Limb (tissue), 2 donors: Measurements from ENCODE around the gene INTS6.
A peak's percentile ranks its signal among the peaks of the same experiment; 100 is the strongest.

Source experiments
- DNase-seq, 2 donors: peaks; one replicate each; pipeline ENCODE4 v3.0.0-alpha.2; 2016; ENCODE audit errors: extremely low spot score in 2 of 2

The INTS6 gene, protein sequence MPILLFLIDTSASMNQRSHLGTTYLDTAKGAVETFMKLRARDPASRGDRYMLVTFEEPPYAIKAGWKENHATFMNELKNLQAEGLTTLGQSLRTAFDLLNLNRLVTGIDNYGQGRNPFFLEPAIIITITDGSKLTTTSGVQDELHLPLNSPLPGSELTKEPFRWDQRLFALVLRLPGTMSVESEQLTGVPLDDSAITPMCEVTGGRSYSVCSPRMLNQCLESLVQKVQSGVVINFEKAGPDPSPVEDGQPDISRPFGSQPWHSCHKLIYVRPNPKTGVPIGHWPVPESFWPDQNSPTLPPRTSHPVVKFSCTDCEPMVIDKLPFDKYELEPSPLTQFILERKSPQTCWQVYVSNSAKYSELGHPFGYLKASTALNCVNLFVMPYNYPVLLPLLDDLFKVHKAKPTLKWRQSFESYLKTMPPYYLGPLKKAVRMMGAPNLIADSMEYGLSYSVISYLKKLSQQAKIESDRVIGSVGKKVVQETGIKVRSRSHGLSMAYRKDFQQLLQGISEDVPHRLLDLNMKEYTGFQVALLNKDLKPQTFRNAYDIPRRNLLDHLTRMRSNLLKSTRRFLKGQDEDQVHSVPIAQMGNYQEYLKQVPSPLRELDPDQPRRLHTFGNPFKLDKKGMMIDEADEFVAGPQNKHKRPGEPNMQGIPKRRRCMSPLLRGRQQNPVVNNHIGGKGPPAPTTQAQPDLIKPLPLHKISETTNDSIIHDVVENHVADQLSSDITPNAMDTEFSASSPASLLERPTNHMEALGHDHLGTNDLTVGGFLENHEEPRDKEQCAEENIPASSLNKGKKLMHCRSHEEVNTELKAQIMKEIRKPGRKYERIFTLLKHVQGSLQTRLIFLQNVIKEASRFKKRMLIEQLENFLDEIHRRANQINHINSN

DNA sequence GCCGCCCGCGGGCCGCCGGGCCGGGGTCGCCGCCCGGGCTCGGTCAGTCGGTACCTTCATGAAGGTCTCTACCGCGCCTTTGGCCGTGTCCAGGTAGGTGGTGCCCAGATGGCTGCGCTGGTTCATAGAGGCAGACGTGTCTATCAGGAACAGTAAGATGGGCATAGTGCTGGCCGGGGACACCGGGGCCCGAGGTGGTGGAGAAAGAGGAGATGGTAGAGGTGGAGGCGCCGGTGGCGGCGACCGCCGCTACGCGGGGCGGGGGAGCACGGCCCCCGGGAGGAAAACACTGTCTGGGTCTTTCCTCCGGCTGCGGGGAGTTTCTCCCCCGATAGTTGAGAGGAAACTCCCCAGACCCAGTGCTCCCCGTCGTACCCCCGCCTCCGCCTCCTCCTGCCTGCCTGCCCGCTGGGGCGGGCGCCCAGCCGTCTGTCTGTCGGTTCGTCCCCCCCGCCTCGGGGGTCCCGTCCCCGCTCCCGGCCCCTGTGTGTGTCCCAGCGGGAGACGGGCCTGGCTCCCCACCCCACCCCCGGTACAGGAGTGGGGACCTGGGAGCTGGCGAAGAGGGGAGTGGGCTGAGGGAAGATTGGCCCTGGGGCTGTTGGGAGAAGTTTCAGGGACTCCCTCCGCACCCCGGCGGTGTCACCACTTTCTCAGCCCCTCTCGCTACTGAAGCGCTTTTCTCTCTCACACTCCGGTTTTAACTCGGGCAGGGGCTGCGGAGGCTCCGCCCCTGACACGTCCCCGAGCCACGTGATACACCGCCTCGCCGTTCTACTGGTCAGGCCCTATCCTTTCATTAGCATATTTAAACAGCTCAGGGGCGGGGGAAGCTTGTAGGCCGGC, at the start of gene INTS6:
TSS of gene INTS6 (minus strand) at position 676 of the 846 bp plus-strand sequence. CDS start at position 165, 511 bp downstream.
- peak; percentile 99 to 100 for DNase-seq

DNA sequence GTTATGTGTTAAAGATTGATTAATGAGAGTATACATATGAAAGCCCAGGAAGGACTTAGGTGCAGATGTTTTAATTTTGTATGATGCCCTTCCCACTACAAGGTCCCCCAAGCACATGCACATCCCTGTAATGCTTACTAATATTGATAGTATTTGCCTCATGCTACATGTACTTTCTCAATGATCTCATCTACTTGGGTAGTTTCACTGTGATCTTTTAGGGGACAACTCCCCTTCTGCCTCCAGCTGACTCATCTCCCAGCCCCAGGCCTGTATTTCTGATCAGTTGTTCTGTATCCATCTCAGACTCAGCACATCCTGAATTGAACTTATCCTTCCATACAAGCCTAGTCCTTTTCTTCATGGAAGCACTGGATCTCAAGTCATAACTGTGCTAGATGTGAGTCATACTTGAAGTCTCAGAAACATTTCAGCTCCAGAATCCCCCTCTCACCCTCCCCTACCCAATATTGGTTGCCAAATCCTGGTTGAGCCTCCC, 49.4 kb upstream of the INTS6 start:
- DNase-seq, result no peak

DNA sequence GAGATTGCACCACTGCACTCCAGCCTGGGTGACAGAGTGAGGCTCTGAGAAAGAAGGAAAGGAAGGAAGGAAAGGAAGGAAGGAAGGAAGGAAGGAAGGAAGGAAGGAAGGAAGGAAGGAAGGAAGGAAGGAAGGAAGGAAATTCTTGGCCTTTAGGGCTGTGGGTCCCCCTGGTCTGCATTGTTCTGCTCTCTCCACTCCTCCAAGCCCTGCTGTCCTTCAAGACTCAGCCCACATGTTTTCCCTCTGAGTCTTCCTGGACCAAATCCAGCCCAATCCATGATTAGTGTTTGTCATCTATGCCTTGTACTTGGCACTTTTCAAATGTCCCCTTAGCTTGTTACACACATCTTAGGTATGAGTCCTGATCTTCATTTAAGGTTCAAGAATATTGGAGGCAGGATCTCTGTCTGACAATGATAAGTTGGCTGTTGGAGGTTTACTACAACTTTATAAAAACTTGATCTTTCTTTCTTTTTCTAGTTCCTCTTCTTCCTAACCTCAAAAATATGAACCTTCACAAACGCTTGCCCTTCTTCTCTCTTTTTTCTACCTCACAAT, 48.8 kb upstream of the INTS6 start:
- no peak for DNase-seq

DNA sequence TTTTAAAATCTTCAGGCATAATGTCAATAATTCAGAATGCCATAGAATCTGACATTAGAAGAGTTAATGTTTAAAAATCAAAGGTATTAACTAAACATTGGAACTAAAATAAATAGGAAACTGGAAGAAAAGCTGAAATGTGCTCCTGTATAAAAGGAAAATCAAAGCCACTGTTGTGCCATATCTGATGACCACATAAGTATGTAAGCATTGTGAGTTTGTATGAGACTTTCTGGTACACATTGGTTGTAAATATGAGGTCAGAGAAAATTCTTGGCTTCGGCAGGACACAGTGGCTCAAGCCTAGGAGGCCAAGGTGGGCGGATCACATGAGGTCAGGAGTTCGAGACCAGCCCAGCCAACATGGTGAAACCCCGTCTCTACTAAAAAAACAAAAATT, 48.3 kb upstream of the INTS6 start:
- DNase-seq, result no peak

DNA sequence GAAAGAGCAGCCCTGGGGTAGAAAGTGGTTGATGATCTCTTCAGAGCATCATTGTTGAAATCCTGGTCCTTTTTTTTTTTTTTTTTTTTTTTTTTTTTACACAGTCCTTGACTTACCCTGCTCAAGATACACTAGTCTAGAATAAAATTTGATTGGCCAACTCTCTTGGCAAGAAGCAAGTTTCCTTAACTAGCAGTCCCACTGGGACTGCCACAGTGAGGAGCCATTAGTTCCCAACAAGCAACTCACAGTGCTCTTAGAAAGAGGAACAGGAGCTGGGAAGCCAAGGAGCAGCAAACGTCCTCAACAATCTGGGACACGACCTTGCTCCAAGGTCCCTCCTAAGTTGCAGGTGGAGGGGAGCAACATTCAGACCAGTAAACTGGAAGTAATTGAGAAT, 47.9 kb upstream of the INTS6 start:
- DNase-seq, result no peak

DNA sequence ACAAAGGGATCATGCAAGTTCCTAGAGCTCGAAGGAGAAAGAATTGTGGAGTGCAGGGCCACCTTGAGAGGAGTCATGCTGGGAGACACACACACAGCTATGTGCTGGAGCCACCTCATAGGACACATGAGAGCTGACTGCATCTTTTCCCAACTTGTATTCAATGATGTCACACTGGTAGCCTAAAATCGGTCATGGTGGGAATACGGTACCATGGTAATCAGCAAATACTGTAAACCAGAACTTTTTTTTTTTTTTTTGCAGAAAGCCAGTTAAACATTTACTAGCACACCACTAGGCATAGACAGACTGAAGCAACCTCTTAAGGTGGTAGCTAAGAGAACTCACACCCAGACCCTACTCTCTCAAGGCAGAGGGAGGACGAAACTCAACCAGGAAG, 47.0 kb upstream of the INTS6 start:
- no peak for DNase-seq

DNA sequence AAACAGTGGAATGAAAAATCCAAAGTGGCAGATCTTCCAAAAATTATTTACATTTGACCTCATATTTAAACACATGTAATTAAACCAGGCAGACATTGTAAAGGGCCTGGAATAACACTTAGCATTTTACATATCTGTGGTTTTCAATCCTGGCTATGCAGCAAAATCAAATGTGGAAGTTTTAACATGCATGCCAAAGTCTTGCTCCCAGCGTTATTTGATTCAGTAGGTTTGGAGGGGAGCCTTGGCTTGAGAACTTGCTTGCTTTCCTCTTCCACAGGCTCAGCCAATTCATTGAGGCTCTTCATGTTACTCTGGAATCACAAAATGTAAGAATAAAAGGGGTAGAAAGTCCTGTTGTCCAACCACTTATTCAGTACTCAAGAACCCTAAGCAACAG, 42.5 kb upstream of the INTS6 start:
- no peak for DNase-seq

DNA sequence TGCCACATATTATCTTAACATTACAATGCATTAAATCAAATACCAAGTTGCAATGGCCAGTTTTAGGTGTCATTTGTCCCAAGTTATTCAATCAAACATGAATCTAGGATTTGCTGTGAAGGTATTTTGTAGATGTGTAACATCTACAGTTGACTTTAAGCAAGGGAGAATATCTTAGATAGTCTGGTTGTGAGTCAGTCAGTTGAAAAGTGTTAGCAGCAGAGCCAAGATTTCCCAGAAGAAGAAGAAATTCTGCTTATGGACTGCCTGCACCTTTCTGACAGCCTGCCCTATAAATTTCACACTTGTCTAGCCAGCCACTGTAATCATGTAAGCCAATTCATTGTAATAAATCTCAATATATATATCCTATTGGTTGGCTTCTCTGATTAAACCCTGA, 41.3 kb upstream of the INTS6 start:
- DNase-seq, result no peak

DNA sequence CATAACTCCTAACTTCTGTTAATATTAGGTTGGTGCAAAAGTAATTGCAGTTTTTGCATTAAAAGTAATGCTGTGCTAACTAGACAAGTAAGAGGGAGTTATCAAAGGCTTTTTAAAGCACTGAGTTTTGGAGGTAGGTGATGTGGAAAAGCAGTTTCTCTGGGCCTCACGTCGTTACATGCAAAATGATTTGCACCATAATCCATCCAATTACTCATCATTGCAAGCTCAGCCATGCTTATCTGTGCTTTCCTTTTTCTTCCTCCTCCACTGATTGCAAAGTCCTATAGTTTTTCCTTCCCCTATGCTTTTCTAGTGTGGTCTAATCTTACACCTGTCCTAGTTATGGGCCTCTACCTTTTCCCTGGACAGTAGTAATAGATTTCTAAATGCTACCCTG, 35.4 kb upstream of the INTS6 start:
- no peak for DNase-seq

DNA sequence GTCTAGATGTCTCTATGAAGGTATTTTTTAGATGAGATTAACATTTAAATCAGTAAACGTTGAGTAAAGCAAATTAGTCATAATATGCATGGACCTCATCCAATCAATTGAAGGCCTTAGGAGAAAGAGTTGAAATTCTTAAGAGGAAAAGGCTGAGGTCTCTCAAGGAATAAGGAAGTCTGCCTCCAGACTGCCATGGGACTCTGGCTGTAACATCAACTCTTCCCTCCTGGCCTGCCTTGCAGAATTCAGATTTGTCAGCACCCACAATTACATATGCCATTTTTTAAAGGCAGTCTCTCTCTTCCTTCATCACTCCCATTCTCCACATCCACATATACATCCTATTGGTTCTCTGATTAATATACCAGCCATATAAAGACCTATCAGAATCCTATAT, 28.8 kb upstream of the INTS6 start:
- DNase-seq, result no peak

DNA sequence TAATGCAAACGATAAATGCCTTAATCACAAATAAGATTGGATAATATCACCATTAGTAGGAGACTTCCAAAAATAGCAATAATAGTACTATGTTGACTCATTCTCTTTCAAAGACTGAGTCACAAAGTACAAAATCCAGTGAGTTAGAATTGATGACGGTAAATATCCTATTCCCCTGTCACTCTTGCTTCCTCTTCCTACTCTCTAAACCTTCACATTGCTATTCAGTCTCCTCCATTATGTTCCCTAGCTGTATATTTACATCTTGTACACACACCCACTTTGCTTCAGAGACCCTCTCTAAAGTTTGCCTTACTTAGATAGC, 26.3 kb upstream of the INTS6 start:
- DNase-seq, result no peak

DNA sequence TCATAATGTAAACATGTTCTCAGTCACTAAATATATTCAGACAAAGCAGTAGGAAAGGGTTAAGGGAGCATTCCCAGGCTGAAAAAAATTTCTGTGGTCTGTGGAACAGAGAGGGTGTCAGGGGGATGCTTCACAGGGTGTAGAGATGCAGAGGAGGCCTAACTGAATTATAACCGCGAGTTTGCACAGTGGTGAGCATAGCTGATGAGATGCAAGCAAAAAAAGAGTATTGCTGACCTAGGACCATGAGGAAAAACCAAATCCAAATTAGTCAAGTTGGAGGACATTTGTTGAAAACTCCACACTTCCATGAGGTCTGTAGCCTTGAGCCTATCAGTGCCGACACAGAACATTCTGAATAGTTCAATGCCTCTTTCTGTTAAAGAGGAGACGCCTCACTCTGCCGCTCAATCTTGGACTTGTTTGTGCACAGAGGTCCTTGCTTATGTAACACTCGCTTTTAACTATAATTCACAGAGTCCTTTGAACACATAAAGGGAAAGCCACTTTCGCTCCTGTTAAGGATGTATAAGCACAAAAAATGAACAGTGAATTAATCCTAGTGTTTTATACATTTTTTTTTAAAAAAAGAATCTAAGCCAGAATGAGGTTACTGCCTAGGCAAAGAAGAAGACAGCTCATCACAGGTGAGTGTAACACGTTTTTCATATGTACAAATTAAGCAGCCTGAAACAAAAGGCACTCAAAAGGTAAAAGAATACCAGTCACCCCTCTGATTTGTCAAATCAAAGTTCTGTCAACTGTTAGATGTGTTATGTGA, 25.8 kb upstream of the INTS6 start:
- DNase-seq, result no peak

DNA sequence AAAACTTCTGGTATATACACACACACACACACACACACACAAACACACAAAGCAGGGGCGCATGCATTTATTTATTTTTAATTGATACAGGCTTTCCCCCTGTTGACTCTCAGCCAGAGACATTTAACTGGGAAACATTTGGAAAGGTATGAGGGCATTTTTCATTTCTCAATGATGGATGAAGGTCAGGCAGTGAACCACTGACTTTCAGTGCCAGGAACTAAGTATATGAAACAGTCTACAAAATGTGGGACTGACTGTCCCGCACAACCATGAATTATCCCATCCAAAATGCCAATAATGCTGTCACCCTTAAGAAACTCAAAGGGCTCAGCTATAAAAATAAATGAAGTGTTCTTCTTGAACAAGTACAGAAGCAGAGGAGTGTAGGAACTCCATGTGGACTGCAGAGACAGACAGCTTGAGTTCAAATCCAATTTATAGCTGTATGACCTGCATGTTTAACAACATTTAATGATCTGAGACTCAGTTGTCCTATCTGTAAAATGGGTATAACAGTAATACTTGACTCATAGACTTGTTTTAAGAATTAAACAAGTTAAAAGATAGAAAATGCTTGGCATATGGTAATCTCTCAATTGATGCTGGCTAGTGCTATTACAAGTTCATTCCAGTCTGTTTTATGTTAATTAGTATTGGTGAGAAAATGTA, 25.0 kb upstream of the INTS6 start:
- no peak for DNase-seq

DNA sequence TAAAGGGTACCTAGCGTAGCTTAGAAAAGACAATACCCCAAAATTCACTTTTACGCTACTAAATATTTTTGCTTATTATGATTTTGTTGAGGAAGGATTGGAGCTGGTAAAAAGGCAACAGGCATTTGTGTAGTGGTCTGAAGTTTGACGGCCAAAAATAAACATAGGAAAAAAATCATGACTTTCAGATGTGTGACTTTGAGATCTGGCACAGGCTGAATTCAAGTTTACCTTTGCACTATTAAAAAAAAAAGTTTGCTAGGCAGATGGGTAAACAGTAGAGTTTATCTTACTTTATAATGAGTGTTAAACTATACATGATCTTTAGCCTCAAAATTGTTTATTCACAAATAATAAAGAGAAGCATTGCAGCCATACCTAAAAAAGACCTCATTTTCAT, 24.3 kb upstream of the INTS6 start:
- no peak for DNase-seq

DNA sequence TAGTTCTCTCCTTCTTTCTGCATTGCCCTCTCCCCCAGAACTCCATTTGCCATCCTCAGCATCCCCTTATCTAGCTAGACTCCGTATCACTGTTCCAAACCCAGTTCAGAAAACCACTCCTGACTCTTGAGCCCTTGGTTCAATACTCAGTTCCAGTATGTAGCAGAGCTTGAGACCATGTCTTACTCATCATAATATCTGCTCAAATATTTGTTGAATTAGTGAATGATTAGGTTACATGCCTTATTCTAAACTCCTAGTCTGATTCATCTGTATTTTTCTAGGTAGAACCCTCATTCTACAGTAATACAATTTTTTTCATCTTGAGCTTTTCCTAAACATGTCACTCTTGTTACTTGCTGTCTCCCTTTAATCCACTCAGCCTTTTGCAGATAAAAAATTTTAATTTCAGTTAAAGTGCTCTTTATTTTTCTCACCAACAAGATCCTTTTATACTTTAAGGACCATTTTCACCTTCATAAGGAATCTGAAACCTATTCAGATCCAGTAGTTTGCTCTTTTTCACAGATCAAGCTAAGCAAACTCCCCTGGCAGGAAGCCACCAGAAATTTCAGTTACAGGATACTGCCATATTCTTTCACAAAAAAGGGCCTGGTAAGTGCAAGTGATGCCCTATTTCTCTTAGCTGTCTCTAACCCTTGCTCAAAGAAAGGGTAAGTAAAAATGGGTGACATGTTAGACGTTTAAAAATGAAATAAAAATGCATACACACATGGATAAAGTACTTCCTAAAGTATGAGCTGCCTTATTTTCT, 23.1 kb upstream of the INTS6 start:
- DNase-seq, result no peak

DNA sequence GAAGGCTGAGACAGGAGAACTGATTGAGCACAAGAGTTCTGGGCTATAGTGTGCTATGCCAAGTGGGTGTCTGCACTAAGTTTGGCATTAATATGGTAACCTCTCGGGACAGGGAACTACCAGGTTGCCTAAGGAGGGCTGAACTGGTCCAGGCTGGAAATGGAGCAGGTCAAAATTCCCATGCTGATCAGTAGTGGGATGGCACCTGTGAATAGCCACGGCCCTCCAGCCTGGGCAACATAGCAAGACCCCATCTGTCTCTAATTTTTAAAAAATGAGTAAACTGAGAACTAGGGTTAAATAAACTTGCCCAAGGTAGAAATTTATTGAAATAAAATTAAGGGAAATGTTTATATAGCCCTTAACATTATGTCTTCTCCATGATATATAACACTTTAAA, 17.0 kb upstream of the INTS6 start:
- DNase-seq, result no peak

DNA sequence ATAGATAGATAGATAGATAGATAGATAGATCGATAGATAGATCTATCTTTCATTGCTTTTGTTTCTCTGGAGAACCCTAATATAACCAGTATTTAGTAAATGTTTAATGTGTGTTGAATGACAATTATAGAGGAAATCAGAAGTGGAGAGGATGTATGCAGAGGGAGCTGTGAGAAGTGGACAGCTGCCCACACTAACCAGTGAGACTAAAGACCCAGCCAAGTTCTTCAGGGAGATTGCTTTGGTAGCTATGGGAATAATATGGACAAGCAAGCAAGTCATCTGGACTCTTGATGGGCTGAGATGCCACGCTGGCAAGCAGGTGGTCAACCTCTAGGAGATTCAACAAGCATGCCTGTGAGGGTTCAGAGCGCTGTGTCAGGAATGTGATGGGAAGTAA, 14.9 kb upstream of the INTS6 start:
- no peak for DNase-seq

DNA sequence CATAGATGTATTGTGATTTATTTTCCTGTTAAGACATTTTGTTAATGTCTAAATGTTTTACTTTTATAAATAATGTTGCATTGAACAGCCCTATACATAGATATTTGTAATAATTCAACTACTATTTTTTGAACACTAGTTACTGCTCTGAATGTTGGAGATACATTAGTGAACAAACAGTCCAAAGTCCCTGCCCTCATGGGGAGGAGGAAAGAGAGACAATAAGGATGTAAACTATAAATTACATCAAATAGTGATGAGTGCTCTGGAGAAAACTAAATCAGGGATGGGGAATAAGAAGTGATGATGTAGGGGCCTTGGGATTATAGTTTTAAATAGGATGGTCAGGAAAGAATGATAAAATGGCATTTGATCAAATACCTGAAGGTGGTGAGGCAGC, 12.3 kb upstream of the INTS6 start:
- no peak for DNase-seq

DNA sequence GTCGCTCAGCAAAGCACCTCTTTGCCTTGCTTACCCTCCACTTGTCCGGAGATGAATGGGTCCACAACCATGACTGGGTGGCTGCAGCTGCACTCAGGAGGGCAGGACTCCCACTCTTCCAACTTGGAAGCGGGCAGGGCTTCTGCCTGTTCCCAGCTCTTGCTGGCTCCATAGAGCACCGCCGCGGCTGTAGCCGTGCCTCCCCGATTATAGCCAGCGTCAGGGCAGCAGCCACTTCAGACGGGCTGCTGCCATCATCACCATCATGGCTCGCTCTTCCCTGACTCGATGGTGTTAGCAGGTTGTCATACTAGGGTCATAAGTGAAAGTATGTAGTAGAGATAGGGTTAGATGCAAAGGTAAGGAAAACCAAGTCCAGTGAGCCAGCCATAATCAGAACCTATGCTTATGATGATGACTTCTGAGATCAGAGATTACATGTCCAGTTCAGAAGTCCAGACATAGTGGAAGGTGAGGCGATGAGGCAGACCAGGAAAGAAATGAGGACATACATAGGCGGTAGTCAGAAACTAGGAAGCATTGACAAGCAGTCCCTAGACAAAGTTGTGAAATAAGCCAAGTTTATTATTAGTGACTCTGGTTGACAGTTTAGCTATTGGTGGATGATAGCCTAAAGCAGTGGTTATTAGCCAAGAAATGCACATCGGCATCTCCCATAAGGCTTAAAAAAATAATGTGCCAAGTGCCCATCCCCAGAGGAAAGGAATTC, 4.4 kb upstream of the INTS6 start:
- DNase-seq, result no peak
